T-helper 2 cell treated with Interferon-gamma antibody and Interleukin-4, amounts not matched to agents 100 ng/mL and 5 ng/mL, for 36 hours (primary cell): Measurements from ENCODE around the gene SPATA4. TPM values are rescaled to one million over a fixed set of nuclear protein-coding genes. Genes with fewer than 3 reads are reported as not detected.

Source experiments
- intact Hi-C: fragments of 100-400 bp; cut with micrococcal nuclease; formaldehyde crosslinking; loops from one replicate; pipeline ENCODE4 v1.15.1; 2023
- total RNA-seq: library from RNA; stranded (reverse); gene quantifications from 2 replicates; pipeline ENCODE4 v1.2.3, GENCODE V29; 2022

The SPATA4 gene
- total RNA-seq, 1 donor from 2014 or later, result not detected

- intact Hi-C loops, result loop anchor here (10.0 kb wide), 1 partner anchor 713 kb away; no protein-coding TSS in a partner anchor
Observed at GRCh38 chr4:176191974-176192373, 3.4 kb downstream of the SPATA4 start.

GRCh38 chr4:176189891-176190795 is 5.2 kb downstream of the SPATA4 start:
- intact Hi-C loops, result loop anchor here (10.0 kb wide), 1 partner anchor 715 kb away; no protein-coding TSS in a partner anchor

GRCh38 chr4:176188654-176189053 is 6.7 kb downstream of the SPATA4 start:
- intact Hi-C loops, result no loop called here

GRCh38 chr4:176187624-176188023 is 7.8 kb downstream of the SPATA4 start:
- intact Hi-C loops, result no loop called here

GRCh38 chr4:176186671-176187395 is 8.6 kb downstream of the SPATA4 start:
- intact Hi-C loops, result no loop called here

- intact Hi-C loops, result no loop called here
Observed at GRCh38 chr4:176186067-176186466, 9.3 kb downstream of the SPATA4 start.

GRCh38 chr4:176185051-176185450 is 10.3 kb downstream of the SPATA4 start:
- intact Hi-C loops, result no loop called here

- intact Hi-C loops, result no loop called here
Observed at GRCh38 chr4:176163041-176163440, 32.3 kb downstream of the SPATA4 start.

GRCh38 chr4:176156656-176157055 is 38.7 kb downstream of the SPATA4 start:
- intact Hi-C loops, result no loop called here

GRCh38 chr4:176153124-176153523 is 42.3 kb downstream of the SPATA4 start:
- intact Hi-C loops, result no loop called here

GRCh38 chr4:176150704-176151103 is 44.7 kb downstream of the SPATA4 start:
- intact Hi-C loops, result loop anchor here (1.0 kb wide), 1 partner anchor 191 kb away; no protein-coding TSS in a partner anchor

- intact Hi-C loops, result loop anchor here (1.0 kb wide), 1 partner anchor 191 kb away; no protein-coding TSS in a partner anchor
Observed at GRCh38 chr4:176150356-176150682, 45.1 kb downstream of the SPATA4 start.

- intact Hi-C loops, result loop anchor here (1.0 kb wide), 1 partner anchor 191 kb away; no protein-coding TSS in a partner anchor
Observed at GRCh38 chr4:176149680-176150355, 45.6 kb downstream of the SPATA4 start.

GRCh38 chr4:176142253-176142652 is 53.1 kb downstream of the SPATA4 start:
- intact Hi-C loops, result no loop called here

GRCh38 chr4:176139518-176139917 is 55.9 kb downstream of the SPATA4 start:
- intact Hi-C loops, result no loop called here

- intact Hi-C loops, result no loop called here
Observed at GRCh38 chr4:176137631-176138030, 57.8 kb downstream of the SPATA4 start.

GRCh38 chr4:176134670-176135069 is 60.7 kb downstream of the SPATA4 start:
- intact Hi-C loops, result no loop called here
